NCI-H1930 (cell line): ENCODE measurements around the gene MYH9.

Experiments
- DNase-seq, 2 experiments: peaks; one replicate each; lab custom pipeline; 2025; lab: John Stamatoyannopoulos, UW

Gene MYH9

GRCh38 chr22:36348760-36349159 is 39.0 kb downstream of the MYH9 start:
- no peak for DNase-seq

GRCh38 chr22:36347094-36347493 is 40.7 kb downstream of the MYH9 start:
- DNase-seq, result no peak

GRCh38 chr22:36344106-36344827 is 43.5 kb downstream of the MYH9 start:
- DNase-seq, result no peak

GRCh38 chr22:36343720-36344105 is 44.1 kb downstream of the MYH9 start:
- DNase-seq, result no peak

GRCh38 chr22:36343070-36343719 is 44.6 kb downstream of the MYH9 start:
- DNase-seq, result no peak

- no peak for DNase-seq
These were observed 46.1 kb downstream of the MYH9 start for GRCh38 chr22:36341640-36342041.

- no peak for DNase-seq
These were observed 47.1 kb downstream of the MYH9 start for GRCh38 chr22:36340621-36341020.

- DNase-seq, result no peak
These were observed 48.3 kb downstream of the MYH9 start for GRCh38 chr22:36339171-36340065.

GRCh38 chr22:36337365-36338130 is 50.2 kb downstream of the MYH9 start:
- DNase-seq, result no peak

GRCh38 chr22:36336246-36337182 is 51.3 kb downstream of the MYH9 start:
- no peak for DNase-seq

GRCh38 chr22:36335621-36336020 is 52.1 kb downstream of the MYH9 start:
- no peak for DNase-seq

GRCh38 chr22:36334821-36335603 is 52.8 kb downstream of the MYH9 start:
- no peak for DNase-seq

GRCh38 chr22:36334081-36334820 is 53.5 kb downstream of the MYH9 start:
- no peak for DNase-seq

- DNase-seq, result no peak
These were observed 54.1 kb downstream of the MYH9 start for GRCh38 chr22:36333644-36334043.

GRCh38 chr22:36332623-36333332 is 55.0 kb downstream of the MYH9 start:
- no peak for DNase-seq

- no peak for DNase-seq
These were observed 55.7 kb downstream of the MYH9 start for GRCh38 chr22:36331912-36332622.

GRCh38 chr22:36331306-36331911 is 56.4 kb downstream of the MYH9 start:
- no peak for DNase-seq
